GM19240 (cell line): Measurements from ENCODE around the gene NIPAL4.
A peak's percentile ranks its signal among the peaks of the same experiment; 100 is the strongest.
"Not testable (repeated sequence)": the region's sequence is repeated elsewhere in the genome, so short reads cannot be mapped to it uniquely, and the experiment has no call there.

Experiments
- DNase-seq: peaks from one replicate; pipeline ENCODE4 v3.0.0; 2011; ENCODE audit warnings: low spot score; ENCODE audit not compliant: insufficient read length

Gene NIPAL4

GRCh38 chr5:157459715-157460599 lies at the start of gene NIPAL4:
Gene NIPAL4, plus strand, starts transcription at chr5:157460213. Its CDS starts 108 bp downstream, at chr5:157460321.
- no peak for DNase-seq

- no peak for DNase-seq
Measured at GRCh38 chr5:157415838-157416237, 44.2 kb upstream of the NIPAL4 start.

- DNase-seq = not testable (repeated sequence)
Measured at GRCh38 chr5:157419521-157419920, 40.5 kb upstream of the NIPAL4 start.

GRCh38 chr5:157429920-157430319 lies 30.1 kb upstream of the NIPAL4 start:
- not testable (repeated sequence) for DNase-seq

- peak; percentile 34 for DNase-seq
Measured at GRCh38 chr5:157431544-157432200, 28.3 kb upstream of the NIPAL4 start.

- DNase-seq = no peak
Measured at GRCh38 chr5:157434096-157434495, 25.9 kb upstream of the NIPAL4 start.

GRCh38 chr5:157443041-157443549 lies 16.9 kb upstream of the NIPAL4 start:
- no peak for DNase-seq

- DNase-seq = no peak
Measured at GRCh38 chr5:157444224-157444623, 15.8 kb upstream of the NIPAL4 start.

GRCh38 chr5:157445745-157446411 lies 14.1 kb upstream of the NIPAL4 start:
- no peak for DNase-seq

- DNase-seq = no peak
Measured at GRCh38 chr5:157446412-157446935, 13.5 kb upstream of the NIPAL4 start.

- no peak for DNase-seq
Measured at GRCh38 chr5:157447201-157447637, 12.8 kb upstream of the NIPAL4 start.

- no peak for DNase-seq
Measured at GRCh38 chr5:157449011-157449723, 10.8 kb upstream of the NIPAL4 start.

- DNase-seq = no peak
Measured at GRCh38 chr5:157450024-157450423, 10.0 kb upstream of the NIPAL4 start.

- no peak for DNase-seq
Measured at GRCh38 chr5:157451806-157452205, 8.2 kb upstream of the NIPAL4 start.

GRCh38 chr5:157454273-157454672 lies 5.7 kb upstream of the NIPAL4 start:
- no peak for DNase-seq

GRCh38 chr5:157455057-157455456 lies 5.0 kb upstream of the NIPAL4 start:
- DNase-seq = no peak

GRCh38 chr5:157456301-157456700 lies 3.7 kb upstream of the NIPAL4 start:
- no peak for DNase-seq

- no peak for DNase-seq
Measured at GRCh38 chr5:157457391-157457790, 2.6 kb upstream of the NIPAL4 start.

GRCh38 chr5:157458835-157459234 lies 1.2 kb upstream of the NIPAL4 start:
- DNase-seq = no peak

- no peak for DNase-seq
Measured at GRCh38 chr5:157460921-157461792, 1.1 kb downstream of the NIPAL4 start.
